GM18867 (cell line): ENCODE data around the gene DYNLT2.

ENCODE experiments used
- ATAC-seq: cut with Tn5 transposase; IDR thresholded peaks from one replicate; pipeline ENCODE4 v1.9.1; 2021; ENCODE audit warnings: mild to moderate bottlenecking, moderate library complexity; ENCODE audit not compliant: unreplicated experiment

DYNLT2 gene

GRCh38 chr6:169738976-169739529, 12.3 kb downstream of the DYNLT2 start:
- ATAC-seq, result no peak

DNA sequence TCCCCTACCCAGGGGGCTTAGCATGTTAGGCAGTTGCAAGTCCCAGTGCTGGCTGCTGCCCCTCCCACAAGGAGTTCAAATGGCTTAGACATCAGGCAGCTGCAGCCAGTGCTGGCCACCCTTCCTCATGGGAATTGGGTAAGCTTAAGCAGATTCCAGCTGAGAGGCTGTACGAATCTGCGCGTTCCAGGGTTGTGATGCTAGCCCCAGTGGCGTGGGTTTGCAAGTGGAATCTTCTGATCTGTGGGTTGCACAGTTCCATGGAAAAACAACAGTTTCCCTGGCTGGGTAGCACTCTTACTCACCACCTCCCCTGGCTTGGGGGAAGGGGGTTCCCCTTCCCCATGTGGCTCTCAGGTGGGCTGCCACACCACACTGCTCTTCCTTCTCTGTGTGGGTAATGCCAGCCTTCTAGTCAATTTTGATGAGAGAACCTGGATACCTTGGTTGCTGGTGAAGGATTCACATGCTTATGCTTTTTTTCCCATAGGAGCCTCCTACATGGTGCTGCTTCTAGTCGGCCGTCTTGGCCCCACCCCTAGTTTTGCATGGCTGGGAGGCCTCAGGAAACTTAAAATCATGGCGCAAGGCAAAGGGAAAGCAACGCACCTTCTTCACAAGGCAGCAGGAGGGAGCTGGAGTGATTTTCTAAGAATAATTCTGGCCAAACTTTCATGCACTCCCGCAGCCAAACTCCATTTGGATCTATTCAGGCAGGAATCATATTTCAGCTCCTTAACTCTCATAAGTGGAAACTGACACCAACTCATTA, 13.0 kb downstream of the DYNLT2 start:
- ATAC-seq, result no peak

- ATAC-seq, result no peak
Observed at GRCh38 chr6:169729961-169730360, 21.4 kb downstream of the DYNLT2 start.

DNA sequence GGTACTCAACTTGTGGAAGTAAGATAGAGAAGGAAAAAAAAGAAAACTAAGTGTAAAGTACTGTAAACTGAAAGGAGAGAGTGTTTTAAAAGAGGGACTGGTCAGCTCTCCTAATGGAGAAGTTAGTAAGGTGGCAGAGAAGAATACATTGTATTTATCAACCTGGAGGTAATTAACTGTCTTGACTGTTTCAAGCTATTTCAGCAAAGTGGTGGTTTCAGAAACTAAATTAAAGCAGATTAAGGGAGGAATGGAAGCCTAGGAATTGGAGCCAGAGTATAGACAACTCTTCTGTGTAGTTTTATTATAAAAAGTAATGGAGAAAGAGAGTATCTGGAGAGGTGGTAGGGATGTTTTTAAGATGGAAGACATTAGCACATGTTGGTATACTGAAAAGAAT, 24.4 kb downstream of the DYNLT2 start:
- ATAC-seq, result no peak

DNA sequence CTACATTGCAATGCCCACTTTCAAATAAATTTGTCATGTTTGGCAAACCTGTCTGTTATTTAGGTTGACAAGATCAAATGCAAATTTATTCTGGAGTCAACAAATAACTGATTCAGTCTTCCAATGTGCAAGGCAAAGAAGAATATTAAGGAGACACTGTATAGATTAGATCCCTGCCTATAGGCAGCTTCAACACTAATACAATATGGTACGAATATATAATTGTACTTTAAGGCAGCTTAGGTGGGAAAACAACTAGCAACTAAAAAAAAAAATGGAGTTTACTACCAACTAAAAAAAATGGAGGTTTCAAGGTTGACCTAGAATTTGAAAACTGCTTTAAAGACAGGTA, 25.3 kb downstream of the DYNLT2 start:
- no peak for ATAC-seq

GRCh38 chr6:169725125-169726048, 26.0 kb downstream of the DYNLT2 start:
- ATAC-seq, result no peak

DNA sequence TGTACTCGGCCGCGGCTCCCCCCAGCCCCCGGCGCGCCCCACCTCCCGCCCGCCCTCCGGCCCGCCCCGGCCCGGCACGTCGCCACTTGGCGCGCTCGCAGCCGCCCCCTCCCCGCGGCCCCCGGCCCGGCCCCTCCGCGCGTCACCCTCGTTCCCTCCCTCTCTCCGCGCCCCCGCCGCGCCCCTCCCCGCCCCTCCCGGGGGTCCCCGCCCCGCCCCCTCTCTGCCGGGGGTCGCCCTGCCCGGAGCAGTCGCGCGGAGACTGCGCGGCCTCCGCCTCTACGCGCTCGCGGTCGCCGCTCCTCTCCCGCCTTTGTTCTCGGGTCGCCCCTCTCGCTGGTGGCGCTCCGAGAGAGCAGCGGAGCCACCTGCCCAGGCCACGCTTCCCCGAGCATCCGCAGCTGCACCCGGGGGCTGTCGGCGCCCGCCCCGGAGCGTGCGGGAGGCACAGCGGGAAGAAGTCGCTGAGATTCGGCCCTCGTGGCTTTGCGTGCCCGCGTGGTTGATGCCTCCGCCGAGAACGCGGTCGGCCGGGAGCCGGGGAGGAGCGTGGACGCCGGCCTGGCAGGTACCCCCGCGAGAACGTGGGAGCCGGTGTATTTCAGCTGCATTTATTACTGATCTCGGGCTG, 26.8 kb downstream of the DYNLT2 start, which contains the start of gene PHF10:
TSS of gene PHF10 (minus strand) at position 7 of the 631 bp plus-strand sequence. CDS start 569 bp downstream, outside the sequence.
- peak; percentile 46 for ATAC-seq

- ATAC-seq, result peak; percentile 45
Observed at GRCh38 chr6:169723991-169724493, 27.3 kb downstream of the DYNLT2 start.

DNA sequence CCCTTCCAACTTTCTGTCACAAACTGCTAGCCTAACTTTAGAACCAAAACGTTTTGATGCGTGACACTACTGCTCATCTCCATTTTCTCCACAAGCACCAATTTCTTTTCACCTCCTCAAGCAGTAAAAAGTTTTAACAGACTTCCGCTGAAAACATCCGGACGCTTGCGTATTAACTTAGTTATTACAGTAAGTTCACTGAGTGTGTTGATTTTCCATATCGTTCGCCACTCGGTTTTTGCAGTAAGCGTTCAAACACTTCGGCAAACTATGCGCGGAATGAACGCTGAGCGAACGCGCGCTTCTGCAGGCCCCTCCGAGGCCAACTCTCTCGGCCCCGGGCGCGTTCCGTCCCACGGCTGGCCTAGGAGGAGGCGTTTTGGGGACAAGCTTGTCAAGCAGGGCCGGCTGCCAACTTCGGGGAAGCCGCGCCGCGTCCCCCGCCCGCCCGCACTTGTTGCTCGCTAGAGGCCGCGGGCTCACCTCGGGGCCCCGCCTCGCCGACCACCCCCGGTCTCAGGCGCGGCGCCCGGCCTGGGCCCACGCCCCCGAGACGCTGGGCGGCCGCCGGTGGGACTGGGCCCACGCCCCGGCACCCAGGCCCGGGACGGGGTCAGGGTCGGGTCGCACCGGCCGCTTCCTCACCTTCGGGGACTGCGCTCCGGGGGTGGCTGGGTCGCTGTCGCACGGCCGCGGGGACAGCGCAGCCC, 28.0 kb downstream of the DYNLT2 start:
- peak; percentile 35 for ATAC-seq

DNA sequence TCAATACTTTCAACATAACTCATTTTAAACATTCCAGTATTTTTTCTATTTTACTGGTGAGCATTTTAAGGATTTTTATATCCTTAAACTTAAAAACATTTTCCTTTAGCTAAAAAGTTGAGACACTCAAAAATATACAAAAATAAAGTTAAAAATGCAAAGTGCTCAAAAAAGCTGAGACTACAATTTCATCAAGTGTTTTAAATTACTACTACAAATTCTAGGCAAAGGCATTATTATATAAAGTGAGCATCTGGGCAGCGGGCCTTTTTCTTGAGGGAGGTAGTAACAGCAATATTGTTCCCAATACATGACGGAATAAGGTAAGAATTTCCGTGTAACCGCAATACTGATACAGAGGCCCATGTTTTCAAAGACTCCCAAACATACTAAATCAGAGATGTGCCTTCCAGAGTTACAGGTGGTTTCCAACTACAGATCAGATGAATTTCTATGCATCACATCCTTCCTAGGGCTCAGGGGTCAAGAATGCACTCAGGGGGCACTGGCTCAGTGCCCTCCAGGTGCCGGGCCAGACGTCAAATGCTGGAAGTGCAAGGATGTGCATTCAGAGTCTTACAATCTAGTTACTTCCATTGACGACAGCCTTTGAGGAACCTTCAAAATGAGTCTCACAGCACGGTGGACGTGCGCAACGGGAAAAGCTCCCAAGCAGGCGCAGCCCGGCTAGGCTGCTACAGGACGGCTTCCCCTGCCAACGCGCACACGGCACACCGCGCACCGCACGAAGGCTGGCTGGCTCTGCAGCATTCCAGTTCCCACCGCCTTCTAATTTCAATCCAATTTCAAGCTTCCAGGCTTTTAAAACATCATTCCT, 28.8 kb downstream of the DYNLT2 start:
- ATAC-seq, result peak; percentile 16

DNA sequence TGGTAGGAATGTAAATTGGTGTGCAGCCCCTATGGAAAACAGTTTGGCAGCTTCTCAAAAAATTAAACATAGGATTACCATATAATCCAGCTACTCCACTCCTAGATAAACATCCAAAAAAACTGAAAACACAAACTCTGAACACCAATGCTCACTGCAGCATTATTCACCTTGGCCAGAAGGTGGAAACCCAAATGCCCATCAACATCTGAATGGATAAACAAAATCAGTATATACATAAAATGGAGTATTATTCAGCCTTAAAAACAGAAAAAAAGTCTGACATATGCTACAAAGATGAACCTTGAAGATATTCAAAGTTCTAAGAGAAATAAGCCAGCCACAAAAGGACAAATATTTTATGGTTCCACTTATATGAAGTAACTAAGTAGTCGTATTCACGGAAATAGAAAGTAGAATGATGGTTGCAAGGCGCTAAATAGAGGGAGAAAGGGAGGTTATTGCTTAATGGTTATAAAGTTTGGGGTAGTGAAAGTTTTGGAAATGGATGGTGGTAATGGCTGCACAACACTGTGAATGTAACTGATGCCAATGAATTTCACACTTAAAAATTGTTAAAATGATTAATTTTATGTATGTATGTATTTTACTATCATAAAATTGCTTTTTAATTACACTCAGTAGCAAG, 31.0 kb downstream of the DYNLT2 start:
- no peak for ATAC-seq

DNA sequence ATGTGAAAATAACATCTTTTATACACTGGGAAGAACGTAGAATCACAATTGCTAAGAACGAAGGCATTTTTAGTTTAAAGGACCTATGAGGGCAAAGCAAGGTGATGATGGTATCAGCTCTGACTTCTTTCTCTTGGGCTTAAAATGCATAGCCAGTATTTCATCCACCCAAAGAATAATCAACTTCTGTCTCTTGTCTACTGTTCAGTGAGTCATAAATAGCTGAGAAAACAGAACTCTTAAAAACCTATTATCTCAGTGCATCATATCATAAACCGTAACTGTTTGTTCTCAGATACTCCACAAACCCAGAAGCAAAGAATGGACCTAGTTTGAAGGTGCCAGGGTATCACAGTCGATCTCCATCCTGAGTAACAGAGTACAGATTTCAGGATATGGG, 32.3 kb downstream of the DYNLT2 start:
- no peak for ATAC-seq

DNA sequence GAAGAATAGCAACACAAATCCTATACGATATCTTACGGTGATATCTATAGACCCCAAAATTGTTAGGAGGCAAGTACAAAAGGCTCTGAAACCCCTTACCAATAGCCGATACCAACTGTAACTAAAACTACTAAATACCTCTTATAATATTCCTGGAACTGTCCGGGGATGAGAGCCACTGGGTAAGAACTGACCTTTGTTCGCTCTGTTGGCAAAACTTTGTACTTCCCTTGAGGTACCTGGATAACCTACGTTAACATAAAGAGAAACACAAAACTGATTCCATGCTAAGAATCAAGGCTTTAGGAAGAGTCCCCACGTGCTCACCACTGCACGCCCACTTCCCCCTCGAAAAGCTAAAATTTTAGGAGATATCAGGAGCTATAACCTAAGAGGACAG, 36.8 kb downstream of the DYNLT2 start:
- no peak for ATAC-seq

DNA sequence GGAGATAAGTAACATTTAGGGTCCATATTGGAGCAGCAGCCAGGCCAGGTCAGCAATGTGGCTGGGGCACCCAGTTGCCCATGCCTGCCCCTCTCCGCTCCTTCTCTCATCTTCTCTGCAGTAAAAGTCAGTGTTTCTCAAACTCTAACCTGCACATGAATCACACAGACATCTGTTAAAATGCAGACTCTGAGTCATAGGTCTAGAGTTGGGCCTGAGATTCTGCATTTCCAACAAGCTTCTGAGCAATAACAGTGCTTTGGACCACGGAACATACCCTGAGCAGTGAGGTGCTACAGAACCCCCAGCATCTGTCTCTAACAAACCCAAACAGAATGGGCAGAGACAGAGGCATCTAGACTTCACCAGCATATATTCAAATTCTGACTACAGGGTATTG, 37.2 kb downstream of the DYNLT2 start:
- ATAC-seq, result no peak

GRCh38 chr6:169710009-169710408, 41.4 kb downstream of the DYNLT2 start:
- no peak for ATAC-seq

DNA sequence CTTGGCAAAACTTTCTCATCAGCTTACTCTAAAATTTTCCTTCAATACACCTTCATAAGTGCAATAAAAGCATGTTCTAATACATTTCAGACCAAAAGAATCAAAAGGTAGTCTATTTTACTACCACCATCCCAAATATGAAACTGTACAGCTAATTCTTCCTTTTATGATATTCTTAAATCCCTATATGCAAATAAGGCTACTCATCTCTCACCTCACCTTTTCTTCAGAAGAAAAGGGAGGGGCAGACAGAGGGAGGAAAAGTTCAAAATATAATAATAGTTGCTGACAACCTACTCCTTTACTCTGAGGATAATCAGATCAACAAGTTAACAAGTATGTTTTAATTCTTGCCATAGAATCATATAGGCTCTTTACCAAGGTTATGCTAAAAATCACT, 42.1 kb downstream of the DYNLT2 start:
- ATAC-seq, result no peak

GRCh38 chr6:169707772-169708171, 43.6 kb downstream of the DYNLT2 start:
- no peak for ATAC-seq

GRCh38 chr6:169702840-169703246, 48.5 kb downstream of the DYNLT2 start:
- peak; percentile 20 for ATAC-seq
